ENCODE results near the gene HOXA13. TPM values are rescaled to one million over a fixed set of nuclear protein-coding genes. Genes with fewer than 3 reads are reported as not detected.

The HOXA13 gene
- total RNA-seq, 1 donor from 2014 or later = 0.13 TPM

- no peak for DNase-seq (ENCODE audit: low read depth)
These were observed 28.1 kb downstream of the HOXA13 start for GRCh38 chr7:27171637-27172314.

- no peak for DNase-seq (ENCODE audit: low read depth)
These were observed 28.6 kb downstream of the HOXA13 start for GRCh38 chr7:27171325-27171636.

- DNase-seq (ENCODE audit: low read depth) = no peak
These were observed 29.2 kb downstream of the HOXA13 start for GRCh38 chr7:27170426-27171324.

GRCh38 chr7:27169658-27170425, 30.0 kb downstream of the HOXA13 start:
- no peak for DNase-seq (ENCODE audit: low read depth)

GRCh38 chr7:27168265-27168947, 31.5 kb downstream of the HOXA13 start:
- DNase-seq (ENCODE audit: low read depth) = no peak

- DNase-seq (ENCODE audit: low read depth) = no peak
These were observed 32.0 kb downstream of the HOXA13 start for GRCh38 chr7:27167916-27168264.

- no peak for DNase-seq (ENCODE audit: low read depth)
These were observed 33.1 kb downstream of the HOXA13 start for GRCh38 chr7:27166531-27167505.

- no peak for DNase-seq (ENCODE audit: low read depth)
These were observed 33.8 kb downstream of the HOXA13 start for GRCh38 chr7:27165996-27166530.

GRCh38 chr7:27165089-27165995, 34.5 kb downstream of the HOXA13 start, which contains the start of gene HOXA9:
HOXA9 (minus strand) TSS chr7:27165537; CDS start chr7:27165457, 80 bp downstream.
- peak; percentile 91 for DNase-seq (ENCODE audit: low read depth)

GRCh38 chr7:27164367-27165088, 35.4 kb downstream of the HOXA13 start:
- DNase-seq (ENCODE audit: low read depth) = no peak

- no peak for DNase-seq (ENCODE audit: low read depth)
These were observed 35.9 kb downstream of the HOXA13 start for GRCh38 chr7:27164045-27164366.

- no peak for DNase-seq (ENCODE audit: low read depth)
These were observed 36.4 kb downstream of the HOXA13 start for GRCh38 chr7:27163288-27164044.

- no peak for DNase-seq (ENCODE audit: low read depth)
These were observed 37.2 kb downstream of the HOXA13 start for GRCh38 chr7:27162561-27163287.

GRCh38 chr7:27161721-27162560, 38.0 kb downstream of the HOXA13 start:
- no peak for DNase-seq (ENCODE audit: low read depth)

- DNase-seq (ENCODE audit: low read depth) = no peak
These were observed 38.6 kb downstream of the HOXA13 start for GRCh38 chr7:27161214-27161720.
